Peyer's patch (tissue), 4 donors: ENCODE measurements around the gene PKMYT1.

ENCODE experiments used
- POLR2A ChIP-seq, 2 donors: fragments of 450-650 bp; IDR thresholded peaks; one replicate each; pipeline ENCODE4 v1.5.1; 2017; ENCODE audit warnings: antibody characterized with exemption in 2 of 2, mild to moderate bottlenecking in 2 of 2, moderate library complexity in 2 of 2
- TF ChIP-seq, protein P1 (sequence below), 6 experiments: fragments of 450-650 bp in 4 of 6; fragments of 200-600 bp in 2 of 6; sonication (generic) in 1 of 6; IDR thresholded peaks; one replicate each; pipeline ENCODE4 v1.5.1; 2017 to 2019; ENCODE audit warnings: antibody characterized with exemption in 6 of 6, mild to moderate bottlenecking in 3 of 6, moderate library complexity in 1 of 6

DNA sequence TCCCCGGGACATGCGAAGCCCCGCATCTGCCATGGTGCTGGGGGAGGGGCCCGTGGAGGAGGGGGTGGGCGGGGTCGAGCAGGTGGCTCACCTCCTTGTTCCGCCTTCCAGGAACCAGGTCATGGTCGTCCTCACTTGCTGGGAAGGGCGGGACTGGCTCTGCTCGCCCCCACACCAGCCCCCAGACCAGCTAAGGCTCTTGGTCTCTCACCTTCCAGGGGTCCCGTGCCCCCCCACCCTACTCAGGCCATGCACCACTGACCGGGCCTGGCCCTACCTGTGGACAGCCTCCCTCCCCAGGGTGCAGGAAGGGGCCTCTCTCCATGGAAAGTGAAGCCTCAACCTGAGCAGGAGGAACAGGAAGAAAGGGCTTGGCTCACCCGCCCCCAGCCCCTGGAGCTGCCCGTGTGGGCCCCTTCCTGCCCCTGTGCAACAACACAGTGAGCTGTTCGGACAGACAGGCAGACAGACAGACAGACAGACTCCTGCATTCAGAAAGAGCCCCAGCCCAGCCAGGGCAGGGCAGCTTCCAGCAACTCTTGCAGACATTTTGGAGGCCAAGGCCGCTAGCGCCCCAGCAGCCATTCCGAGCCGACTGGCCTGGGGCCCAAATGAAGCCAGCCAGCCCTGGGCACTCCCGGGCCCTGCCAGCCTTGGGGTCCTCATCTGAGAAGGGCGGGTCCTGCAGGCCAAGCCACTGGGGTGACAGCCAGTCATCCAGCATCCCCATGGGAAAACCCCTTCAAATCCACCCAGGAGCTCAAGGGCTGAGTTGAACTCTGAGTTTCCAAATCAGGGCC is 24.3 kb downstream of the PKMYT1 start:
- TF ChIP-seq, protein P1, sequence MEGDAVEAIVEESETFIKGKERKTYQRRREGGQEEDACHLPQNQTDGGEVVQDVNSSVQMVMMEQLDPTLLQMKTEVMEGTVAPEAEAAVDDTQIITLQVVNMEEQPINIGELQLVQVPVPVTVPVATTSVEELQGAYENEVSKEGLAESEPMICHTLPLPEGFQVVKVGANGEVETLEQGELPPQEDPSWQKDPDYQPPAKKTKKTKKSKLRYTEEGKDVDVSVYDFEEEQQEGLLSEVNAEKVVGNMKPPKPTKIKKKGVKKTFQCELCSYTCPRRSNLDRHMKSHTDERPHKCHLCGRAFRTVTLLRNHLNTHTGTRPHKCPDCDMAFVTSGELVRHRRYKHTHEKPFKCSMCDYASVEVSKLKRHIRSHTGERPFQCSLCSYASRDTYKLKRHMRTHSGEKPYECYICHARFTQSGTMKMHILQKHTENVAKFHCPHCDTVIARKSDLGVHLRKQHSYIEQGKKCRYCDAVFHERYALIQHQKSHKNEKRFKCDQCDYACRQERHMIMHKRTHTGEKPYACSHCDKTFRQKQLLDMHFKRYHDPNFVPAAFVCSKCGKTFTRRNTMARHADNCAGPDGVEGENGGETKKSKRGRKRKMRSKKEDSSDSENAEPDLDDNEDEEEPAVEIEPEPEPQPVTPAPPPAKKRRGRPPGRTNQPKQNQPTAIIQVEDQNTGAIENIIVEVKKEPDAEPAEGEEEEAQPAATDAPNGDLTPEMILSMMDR (IDR thresholded peaks at IDR 0.05) = no peak
- no peak for TF ChIP-seq POLR2A (IDR thresholded peaks at IDR 0.05)
